Hematopoietic multipotent progenitor cell treated with erythropoietin and hydrocortisone succinate and interleukin-3 and kit ligand, for 17 days (in vitro differentiated cells): ENCODE measurements around the gene HDAC4.
"Not testable (repeated sequence)": the region's sequence is repeated elsewhere in the genome, so short reads cannot be mapped to it uniquely, and the experiment has no call there.

ENCODE experiments used
- DNase-seq: peaks from one replicate; pipeline ENCODE4 v3.0.0-alpha.2; 2015; ENCODE audit warnings: low spot score

HDAC4 gene

GRCh38 chr2:239400596-239401066 lies at the start of gene HDAC4:
Gene HDAC4, minus strand, starts transcription at chr2:239401020. Its CDS starts 48,321 bp downstream, at chr2:239352699.
- no peak for DNase-seq

DNA sequence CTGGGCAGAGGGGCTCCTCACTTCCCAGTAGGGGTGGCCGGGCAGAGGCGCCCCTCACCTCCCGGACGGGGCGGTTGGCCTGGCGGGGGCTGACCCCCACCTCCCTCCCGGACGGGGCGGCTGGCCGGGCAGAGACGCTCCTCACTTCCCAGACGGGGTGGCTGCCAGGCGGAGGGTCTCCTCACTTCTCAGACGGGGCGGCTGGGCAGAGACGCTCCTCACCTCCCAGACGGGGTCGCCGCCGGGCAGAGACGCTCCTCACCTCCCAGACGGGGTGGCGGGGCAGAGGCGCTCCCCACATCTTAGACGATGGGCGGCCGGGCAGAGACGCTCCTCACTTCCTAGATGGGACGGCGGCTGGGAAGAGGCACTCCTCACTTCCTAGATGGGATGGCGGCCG lies 48.6 kb upstream of the HDAC4 start:
- not testable (repeated sequence) for DNase-seq

DNA sequence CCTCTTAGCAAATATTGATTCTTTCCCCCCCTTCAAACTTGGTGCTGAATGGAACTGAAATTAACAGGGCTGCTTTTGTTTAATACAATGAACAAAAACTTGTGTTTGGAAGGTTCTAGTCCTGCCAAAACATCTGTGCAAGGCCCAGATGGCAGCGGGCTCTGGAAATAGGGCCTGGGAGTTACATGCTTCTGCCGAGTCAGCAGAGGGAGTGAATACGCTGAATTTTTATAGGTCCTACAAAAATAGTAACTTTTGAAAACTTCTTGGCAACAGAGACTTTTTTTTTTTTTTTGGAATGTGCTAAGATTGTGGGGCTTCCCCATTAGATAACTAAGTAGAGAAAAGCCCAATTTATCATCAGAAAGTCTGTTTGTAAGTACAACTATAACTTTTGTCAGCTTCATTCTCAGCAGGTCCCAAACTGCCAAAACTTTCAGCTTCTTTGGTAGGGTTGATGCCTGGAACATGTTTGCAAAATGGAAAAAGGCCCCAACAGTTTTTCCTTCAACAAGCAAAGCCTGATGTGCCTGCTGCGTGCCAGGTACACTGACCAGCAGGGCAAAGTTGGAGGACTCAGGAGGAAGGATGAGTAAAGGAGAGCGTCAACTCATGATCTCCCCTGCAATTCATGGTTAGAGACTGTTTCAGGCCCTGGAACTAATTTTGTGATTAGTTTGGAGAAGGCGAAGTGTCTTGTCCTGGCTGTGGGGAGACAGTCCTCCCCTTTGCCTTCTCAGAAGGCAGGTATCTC lies 45.1 kb upstream of the HDAC4 start:
- DNase-seq, result no peak

GRCh38 chr2:239444626-239445577 lies 44.1 kb upstream of the HDAC4 start:
- DNase-seq, result no peak

GRCh38 chr2:239443666-239444567 lies 43.1 kb upstream of the HDAC4 start:
- no peak for DNase-seq

GRCh38 chr2:239443102-239443620 lies 42.3 kb upstream of the HDAC4 start:
- DNase-seq, result no peak

DNA sequence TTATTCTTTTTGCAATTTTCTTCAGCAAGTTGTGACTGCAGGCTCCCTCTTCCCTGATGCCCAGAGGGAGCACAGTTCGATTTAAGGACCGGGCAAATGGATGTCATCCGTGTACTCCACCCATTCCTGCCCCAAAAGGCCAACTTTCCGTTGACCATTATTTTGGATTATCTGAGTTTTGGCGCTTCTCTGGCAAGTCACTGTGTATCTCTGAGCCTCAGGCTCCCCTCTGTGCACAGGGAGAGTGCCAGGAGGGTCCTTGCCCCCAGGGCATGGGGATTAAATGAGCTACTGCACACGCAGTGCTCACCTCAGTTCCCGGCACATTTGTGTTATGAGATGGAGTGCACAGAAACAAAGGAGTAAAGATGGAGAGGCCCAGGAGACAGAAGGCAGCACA lies 41.4 kb upstream of the HDAC4 start:
- DNase-seq, result no peak

GRCh38 chr2:239441261-239442078 lies 40.6 kb upstream of the HDAC4 start:
- DNase-seq, result no peak

DNA sequence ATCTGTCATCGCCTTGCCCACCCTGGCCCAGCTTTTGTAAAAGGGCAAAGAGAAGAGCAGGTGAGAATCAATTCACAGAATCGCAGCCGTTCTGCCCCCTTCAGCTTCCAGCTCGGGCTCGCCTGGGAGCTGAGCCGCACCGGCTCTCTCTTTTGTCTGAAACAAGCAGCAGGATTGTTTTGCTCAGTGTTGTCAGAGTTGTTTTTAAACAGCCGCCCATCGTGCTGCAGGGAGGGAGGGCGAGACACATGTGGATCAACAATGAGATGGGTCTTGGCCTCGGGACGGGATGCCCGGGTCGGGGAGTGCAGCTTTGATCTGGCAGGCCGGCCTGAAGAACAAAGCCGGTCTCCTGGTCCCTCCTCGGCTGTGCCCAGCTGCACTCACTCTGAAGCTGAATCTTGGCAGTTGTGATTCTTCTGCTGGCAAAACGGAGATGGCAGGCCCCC lies 39.7 kb upstream of the HDAC4 start:
- DNase-seq, result no peak

GRCh38 chr2:239439754-239440315 lies 39.0 kb upstream of the HDAC4 start:
- DNase-seq, result no peak

- no peak for DNase-seq
These were observed 38.4 kb upstream of the HDAC4 start for GRCh38 chr2:239438995-239439753.

DNA sequence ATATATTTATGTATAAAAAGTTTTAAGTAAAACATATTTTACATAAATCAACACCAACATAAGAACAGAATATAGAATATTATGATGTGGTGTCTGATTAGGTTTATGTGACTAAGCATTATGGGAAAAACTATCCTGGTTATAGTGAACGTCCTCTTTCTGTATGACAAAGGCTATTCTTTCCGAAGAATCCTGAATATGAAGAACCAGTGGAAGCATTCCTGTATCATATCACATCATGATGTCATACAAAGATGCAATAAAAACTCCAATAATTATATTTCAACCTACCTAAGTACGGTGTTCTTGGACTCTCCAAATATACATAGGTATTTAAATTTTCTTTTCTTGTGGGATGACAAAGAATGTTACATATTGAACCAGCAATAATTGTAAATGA lies 37.5 kb upstream of the HDAC4 start:
- no peak for DNase-seq

DNA sequence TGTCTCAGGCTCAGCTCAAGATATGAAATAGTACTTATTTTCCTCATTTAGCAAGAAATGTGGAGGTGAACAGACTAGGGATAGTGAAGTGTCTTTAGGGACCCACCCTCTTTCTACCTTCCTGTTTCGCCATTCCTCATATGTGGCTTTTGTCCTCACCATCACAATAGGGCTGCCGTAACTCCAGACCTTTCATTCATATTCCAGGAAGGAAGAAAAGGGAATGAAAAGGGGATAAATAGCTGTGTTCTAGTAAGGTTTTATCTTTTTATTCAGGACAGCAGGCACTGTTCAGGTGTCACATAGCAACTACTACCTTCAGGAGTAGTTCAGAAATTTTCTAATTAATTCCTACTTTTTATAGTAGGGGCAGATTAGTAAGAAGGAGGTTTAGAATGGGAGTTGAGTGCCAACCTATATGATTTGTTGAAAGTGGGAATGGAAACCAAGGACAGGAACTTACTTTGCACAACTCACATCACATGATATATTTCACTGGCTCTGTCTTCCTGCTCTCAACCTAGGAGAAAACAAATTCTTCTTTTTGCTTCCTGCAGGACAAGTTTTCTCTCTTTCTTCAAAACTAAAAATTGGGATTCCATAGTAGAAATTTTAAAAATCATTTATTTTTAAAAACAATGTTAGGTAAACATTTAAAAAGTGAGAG lies 36.0 kb upstream of the HDAC4 start:
- no peak for DNase-seq

DNA sequence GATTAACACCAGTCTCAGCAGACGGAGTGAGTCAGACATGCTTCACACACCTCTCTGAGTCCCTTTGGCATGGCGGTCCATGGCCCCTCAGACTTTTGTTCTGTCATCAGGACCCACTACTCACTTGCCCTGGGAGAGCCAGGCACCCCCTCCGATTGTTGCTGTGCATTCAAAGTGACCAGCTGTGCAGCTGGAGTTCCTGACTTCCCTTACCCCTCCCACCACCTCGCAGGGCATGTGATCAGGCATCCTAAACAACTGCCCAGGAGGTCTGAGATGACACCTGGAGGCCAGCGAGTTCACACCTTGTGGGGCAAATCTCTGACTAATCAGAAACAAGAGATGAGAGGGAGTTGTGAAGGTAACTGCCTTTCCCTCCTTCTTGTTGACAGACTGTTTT lies 35.3 kb upstream of the HDAC4 start:
- DNase-seq, result no peak

- no peak for DNase-seq
These were observed 33.1 kb upstream of the HDAC4 start for GRCh38 chr2:239433777-239434403.

- DNase-seq, result no peak
These were observed 31.4 kb upstream of the HDAC4 start for GRCh38 chr2:239432174-239432573.

GRCh38 chr2:239431536-239431935 lies 30.7 kb upstream of the HDAC4 start:
- DNase-seq, result no peak
